ENCODE results near the gene INPP5E. TPM values are rescaled to one million over a fixed set of nuclear protein-coding genes. Genes with fewer than 3 reads are reported as not detected.

The INPP5E gene
- total RNA-seq, 1 experiment from 2014 or later = 16.6 TPM

DNA sequence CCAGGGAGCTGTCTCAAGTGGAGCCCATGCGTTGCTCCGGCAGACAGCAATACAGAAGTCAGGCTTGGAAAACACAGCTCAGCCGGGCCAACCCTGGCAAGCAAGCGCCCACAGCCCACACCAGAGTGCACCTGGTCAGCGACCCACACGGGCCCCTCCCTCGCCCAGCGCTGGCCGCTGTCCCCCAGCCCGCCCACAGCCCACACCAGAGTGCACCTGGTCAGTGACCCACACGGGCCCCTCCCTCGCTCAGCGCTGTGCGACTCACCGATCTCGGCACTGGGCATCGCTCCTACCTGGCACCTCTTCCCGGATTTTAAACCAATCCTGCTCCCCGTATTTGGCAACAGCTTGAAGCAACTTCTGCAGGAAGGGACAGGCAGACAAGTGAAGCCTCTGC is 52.4 kb downstream of the INPP5E start:
- no peak for DNase-seq (ENCODE audit: low read depth)

DNA sequence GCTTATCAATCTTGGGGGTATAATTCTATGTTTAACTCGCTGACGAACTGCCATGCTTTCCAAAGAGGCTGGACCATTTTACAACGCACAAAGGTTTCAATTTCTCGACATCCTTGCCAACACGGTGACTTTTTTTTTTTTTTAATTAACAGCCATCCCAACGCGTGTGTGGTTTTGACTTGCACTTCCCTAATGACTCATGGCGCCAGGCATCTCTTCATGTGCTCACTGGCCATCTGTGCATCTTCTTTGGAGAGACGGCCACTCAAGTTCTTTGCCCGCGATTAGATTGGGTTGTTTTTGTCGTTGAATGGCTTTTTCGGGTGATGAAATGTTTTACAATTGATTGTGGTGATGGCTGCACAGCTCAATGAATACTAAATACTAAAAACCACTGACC is 53.6 kb downstream of the INPP5E start:
- DNase-seq (ENCODE audit: low read depth) = no peak

- DNase-seq (ENCODE audit: low read depth) = no peak
Observed at GRCh38 chr9:136385015-136385414, 54.6 kb downstream of the INPP5E start.

DNA sequence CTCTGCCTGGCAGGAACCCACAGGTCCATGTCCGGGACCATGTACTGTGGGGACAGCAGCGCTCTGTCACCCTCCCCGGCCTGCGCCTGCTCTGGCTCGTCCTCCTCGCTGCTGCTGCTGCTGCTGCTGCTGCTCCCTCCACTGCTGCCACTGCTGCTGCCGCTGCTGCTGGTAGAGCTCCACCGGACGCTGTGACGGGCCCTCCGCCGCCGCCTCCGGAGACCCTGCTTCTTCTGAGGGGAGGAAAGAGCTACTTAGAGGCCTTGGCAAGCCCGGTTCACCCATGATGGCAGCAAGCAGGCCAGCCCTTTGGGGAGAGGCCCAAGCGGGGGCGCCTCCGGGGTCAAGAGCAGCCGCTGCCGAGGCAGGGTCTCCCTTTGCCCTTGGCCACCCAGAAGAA is 56.2 kb downstream of the INPP5E start:
- DNase-seq (ENCODE audit: low read depth) = no peak

DNA sequence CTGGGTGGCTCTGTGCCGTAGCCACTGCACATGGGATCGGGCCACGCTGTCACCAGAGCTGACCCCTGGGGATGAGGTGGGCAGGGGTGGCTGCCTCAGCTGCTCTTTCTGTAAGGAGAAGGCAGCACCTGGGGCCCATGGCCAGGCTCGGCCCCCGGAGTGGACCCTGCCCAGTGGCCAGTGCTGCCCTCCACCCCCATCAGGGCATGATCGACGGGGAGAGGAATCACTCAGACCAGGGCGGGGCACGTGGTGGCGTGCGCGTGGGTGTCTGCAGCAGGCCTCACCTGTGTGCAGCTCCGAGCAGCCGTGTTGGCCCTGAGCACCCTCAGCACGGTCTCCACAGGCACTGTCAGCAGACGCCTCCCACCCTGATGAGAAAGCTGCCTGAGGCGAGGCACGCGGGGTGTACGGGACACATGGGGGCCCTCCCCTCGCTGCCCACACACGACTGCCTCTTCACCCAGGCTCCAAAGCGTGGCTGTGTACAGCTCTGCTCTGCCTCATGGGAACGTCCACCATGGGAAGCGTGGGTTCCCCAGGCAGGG is 57.6 kb downstream of the INPP5E start:
- no peak for DNase-seq (ENCODE audit: low read depth)

- no peak for DNase-seq (ENCODE audit: low read depth)
Observed at GRCh38 chr9:136381311-136381710, 58.3 kb downstream of the INPP5E start.

- DNase-seq (ENCODE audit: low read depth) = no peak
Observed at GRCh38 chr9:136380381-136380780, 59.3 kb downstream of the INPP5E start.

- no peak for DNase-seq (ENCODE audit: low read depth)
Observed at GRCh38 chr9:136379891-136380290, 59.8 kb downstream of the INPP5E start.

- DNase-seq (ENCODE audit: low read depth) = no peak
Observed at GRCh38 chr9:136379401-136379800, 60.2 kb downstream of the INPP5E start.

DNA sequence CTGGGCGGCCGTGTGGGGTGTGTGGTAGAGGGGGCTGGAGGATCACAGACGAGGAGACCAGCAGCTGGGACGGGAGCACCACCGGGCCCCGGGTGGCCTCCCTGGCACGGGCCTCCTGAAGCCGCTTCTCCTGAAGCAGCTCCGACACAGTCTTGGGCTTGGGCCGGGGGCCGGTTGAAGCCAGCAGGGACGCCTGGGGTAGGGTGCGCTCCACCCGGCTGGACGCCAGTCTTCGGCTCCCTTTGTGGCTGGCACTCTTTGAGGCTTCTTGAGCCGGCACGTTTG is 60.7 kb downstream of the INPP5E start:
- DNase-seq (ENCODE audit: low read depth) = no peak

Other genes starting within 250 kb of the INPP5E start
- gene LHX3, start 234.7 kb downstream of the INPP5E start, total RNA-seq (2014; rRNA removed; shearing (Covaris generic)) = not detected in 2 replicates
- 20.1 and 21.7 TPM in 2 replicates for gene QSOX2, start 194.0 kb downstream of the INPP5E start, total RNA-seq (2014; rRNA removed; shearing (Covaris generic))
- under 0.01 and 0.02 TPM in 2 replicates for gene CCDC187, start 135.8 kb downstream of the INPP5E start, total RNA-seq (2014; rRNA removed; shearing (Covaris generic))
- 19.0 and 23.1 TPM in 2 replicates for gene GPSM1, start 112.3 kb downstream of the INPP5E start, total RNA-seq (2014; rRNA removed; shearing (Covaris generic))
- gene DNLZ, start 76.1 kb downstream of the INPP5E start, total RNA-seq (2014; rRNA removed; shearing (Covaris generic)) = 36.6 and 44.0 TPM in 2 replicates
- gene CARD9, start 66.2 kb downstream of the INPP5E start, total RNA-seq (2014; rRNA removed; shearing (Covaris generic)) = 0.43 and 0.66 TPM in 2 replicates
- 13.5 and 15.3 TPM in 2 replicates for gene SNAPC4, start 39.7 kb downstream of the INPP5E start, total RNA-seq (2014; rRNA removed; shearing (Covaris generic))
- 114 and 125 TPM in 2 replicates for gene ENTR1, start 29.2 kb downstream of the INPP5E start, total RNA-seq (2014; rRNA removed; shearing (Covaris generic))
- gene PMPCA, start 29.2 kb downstream of the INPP5E start, total RNA-seq (2014; rRNA removed; shearing (Covaris generic)) = 88.6 and 104 TPM in 2 replicates
- 18.1 and 22.7 TPM in 2 replicates for gene SEC16A, start 43.2 kb upstream of the INPP5E start, total RNA-seq (2014; rRNA removed; shearing (Covaris generic))
- 11.4 and 13.7 TPM in 2 replicates for gene NOTCH1, start 106.2 kb upstream of the INPP5E start, total RNA-seq (2014; rRNA removed; shearing (Covaris generic))
- gene EGFL7, start 223.1 kb upstream of the INPP5E start, total RNA-seq (2014; rRNA removed; shearing (Covaris generic)) = 31.8 and 34.6 TPM in 2 replicates
- 56.0 and 73.5 TPM in 2 replicates for gene AGPAT2, start 247.6 kb upstream of the INPP5E start, total RNA-seq (2014; rRNA removed; shearing (Covaris generic))

All from HT1080 (cell line).